Jurkat, Clone E6-1 (cell line): ENCODE measurements around the gene LCN1. TPM values are rescaled to one million over a fixed set of nuclear protein-coding genes. Genes with fewer than 3 reads are reported as not detected.

Experiments used
- DNase-seq: peaks from one replicate; pipeline ENCODE4 v3.0.0-alpha.2; 2011; ENCODE audit warnings: low read depth, low spot score
- H3K4me3 ChIP-seq: 2 replicates; pipeline ENCODE4 v1.5.1; 2011; ENCODE audit warnings: mild to moderate bottlenecking, low read length, control low read depth, moderate library complexity
- polyA plus RNA-seq: library from polyadenylated mRNA; unstranded; fragments of >200 nt; gene quantifications from one replicate; pipeline ENCODE4 v1.2.1, GENCODE V29; 2012; ENCODE audit warnings: missing spikeins; ENCODE audit not compliant: insufficient read length, insufficient read depth

LCN1 gene
- not detected for polyA plus RNA-seq

DNA sequence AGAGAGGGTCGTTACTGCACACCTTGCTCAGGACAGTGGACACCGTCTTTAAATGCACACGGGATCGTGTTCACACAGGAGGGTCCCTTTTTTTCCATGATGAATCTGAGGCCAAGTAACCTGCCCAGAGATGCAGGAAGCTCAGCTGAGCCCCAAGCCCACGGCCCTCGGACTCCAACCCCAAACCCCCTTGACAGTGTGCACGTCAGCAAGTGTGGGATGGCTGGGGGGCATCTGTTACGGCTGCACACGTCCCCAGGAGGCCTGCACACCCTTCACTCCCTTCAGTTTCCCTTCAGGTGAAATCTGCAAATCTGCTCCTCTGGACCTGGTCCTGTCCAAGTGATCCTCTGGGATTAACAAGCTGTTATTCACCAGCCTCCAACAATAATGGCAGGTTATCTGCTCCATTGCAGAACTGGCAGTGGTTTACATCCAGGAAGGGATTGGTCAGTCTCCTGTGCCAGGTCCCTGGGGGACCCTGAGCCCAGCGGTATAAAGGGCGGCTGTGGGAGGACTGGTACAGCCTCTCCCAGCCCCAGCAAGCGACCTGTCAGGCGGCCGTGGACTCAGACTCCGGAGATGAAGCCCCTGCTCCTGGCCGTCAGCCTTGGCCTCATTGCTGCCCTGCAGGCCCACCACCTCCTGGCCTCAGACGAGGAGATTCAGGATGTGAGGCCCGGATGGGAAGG lies at the start of gene LCN1:
TSS of gene LCN1 (plus strand) at position 525 of the 692 bp plus-strand sequence. CDS start at position 583, 58 bp downstream.
- no peak for DNase-seq
- H3K4me3 ChIP-seq, result no peak within 1 kb of the TSS

- no peak for DNase-seq
- H3K4me3 ChIP-seq, result no peak overlapping the region
Observed at GRCh38 chr9:135471791-135472640, 49.2 kb upstream of the LCN1 start.

- no peak for DNase-seq
- no peak overlapping the region for H3K4me3 ChIP-seq
Observed at GRCh38 chr9:135473972-135474543, 47.2 kb upstream of the LCN1 start.

- H3K4me3 ChIP-seq, result no peak overlapping the region
- DNase-seq, result no peak
Observed at GRCh38 chr9:135474915-135475314, 46.3 kb upstream of the LCN1 start.

DNA sequence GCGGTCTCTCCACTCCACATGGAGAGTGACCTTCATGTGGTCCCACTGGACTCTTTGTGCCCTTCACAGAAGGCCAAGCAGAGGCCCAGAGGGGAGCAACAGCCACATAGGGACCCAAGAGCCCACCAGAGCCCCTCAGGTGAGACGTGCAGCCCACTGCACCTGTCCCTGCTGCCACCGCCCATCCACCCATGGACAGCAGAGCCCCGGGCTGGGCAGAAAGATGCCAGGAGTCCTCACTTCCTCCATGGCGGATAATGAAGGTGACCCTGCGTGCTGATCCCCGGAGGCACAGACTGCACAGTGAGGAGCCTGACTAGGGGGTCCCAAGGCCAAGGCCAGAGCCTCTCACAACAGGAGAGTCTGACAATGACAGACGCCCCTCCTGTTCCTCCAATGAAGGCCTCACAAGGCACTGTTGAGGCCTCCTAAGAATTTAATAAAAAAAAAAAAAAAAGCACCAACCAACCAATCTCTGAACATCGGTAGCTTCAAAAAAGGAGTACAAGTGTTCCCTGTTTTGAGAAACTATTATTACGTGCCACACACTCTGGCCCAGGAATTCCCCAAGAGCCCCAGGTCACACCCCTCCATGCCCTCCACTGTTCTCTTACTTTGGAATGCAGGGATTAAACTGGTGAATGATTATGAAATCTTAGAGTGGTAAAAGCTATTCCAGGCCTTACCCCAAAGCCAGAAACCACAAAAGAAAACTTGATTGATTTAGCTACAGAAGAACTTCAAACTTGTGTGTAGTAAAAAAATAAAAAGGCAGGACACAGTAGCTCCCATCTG lies 44.5 kb upstream of the LCN1 start:
- DNase-seq, result no peak
- no peak overlapping the region for H3K4me3 ChIP-seq

GRCh38 chr9:135478191-135478590 lies 43.0 kb upstream of the LCN1 start:
- no peak overlapping the region for H3K4me3 ChIP-seq
- DNase-seq, result no peak

DNA sequence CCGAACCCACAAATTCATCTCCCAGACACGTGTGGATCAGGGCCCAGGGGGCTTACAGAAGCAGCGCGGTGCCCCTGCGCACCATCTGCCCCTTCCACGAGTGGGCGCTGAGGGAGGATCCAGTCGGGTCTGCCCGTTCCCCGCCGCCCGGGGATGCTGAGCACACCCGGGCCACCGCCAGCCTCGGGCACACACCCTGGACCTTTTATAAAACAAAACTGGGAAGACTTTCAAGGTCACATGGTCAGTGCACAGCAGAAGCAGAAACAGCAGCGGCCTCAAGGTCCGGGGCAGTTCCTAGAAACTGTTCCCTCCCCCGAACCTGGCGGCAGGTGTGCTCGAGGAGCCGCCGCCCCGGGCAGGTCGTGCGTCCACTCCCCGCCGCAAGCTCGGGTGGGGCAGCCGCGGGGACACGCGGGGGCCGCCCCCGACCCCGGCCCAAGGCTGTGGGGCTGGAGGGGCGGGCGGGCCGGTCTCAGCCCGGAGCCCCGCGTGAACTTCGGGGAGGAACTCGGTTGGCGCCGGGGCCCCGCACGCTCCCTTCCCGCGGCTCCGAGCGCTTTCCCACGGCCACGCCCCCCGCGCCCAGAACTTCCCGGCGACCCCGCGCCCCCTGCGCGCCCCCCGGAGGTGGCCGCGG lies 42.3 kb upstream of the LCN1 start:
- DNase-seq, result no peak
- H3K4me3 ChIP-seq, result no peak overlapping the region

GRCh38 chr9:135479469-135480052 lies 41.7 kb upstream of the LCN1 start, which contains the start of gene PPP1R26:
TSS of gene PPP1R26 (plus strand) at chr9:135479782. CDS start at chr9:135484511, 4,729 bp downstream.
- no peak for DNase-seq
- no peak within 1 kb of the TSS for H3K4me3 ChIP-seq

DNA sequence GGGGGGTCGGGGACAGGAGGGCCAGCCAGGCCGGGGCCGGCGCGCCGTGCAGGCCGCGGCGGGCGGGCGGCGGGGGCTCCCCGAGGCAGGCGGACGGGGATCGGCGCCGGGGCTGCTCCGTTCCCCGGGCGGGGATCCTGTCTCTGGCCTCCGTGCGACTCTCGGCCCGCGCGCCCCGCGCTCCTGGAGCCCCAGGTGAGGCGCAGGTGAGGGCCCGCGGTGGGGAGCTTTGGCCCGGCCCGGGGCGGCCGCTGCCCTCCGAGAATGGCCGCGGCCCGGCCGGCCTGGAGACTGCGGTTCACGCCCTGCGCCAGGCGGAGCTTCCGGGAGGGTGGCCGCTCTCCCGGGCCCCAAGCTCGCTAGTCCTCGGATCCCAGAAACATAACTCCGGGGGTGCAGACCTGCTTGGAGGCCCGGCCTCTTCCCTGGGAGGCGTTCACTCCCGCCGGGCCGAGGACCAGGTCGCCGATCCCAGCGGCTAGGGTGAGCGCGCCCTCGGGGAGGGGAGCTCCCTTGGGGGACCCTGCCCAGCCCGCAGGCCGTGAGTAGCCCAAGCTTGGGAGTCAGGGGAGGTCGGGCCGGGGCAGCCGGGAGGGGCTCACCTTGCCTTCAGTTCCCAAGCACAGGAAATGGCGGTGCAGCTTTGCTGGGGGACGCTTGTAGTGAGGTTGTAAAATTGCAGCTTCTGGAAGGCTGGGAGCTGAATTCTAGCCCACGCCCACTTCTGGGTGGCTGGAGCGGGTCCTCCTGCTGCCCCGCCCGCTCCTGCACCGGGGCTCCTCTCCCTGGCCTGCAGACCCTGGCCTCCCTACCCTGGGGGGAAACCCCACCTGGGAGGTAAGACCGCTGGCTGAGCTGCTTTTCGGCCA lies 40.9 kb upstream of the LCN1 start:
- no peak for DNase-seq
- no peak overlapping the region for H3K4me3 ChIP-seq

GRCh38 chr9:135480940-135481310 lies 40.3 kb upstream of the LCN1 start:
- no peak for DNase-seq
- H3K4me3 ChIP-seq, result no peak overlapping the region

GRCh38 chr9:135482015-135482754 lies 39.1 kb upstream of the LCN1 start:
- DNase-seq, result no peak
- H3K4me3 ChIP-seq, result no peak overlapping the region

DNA sequence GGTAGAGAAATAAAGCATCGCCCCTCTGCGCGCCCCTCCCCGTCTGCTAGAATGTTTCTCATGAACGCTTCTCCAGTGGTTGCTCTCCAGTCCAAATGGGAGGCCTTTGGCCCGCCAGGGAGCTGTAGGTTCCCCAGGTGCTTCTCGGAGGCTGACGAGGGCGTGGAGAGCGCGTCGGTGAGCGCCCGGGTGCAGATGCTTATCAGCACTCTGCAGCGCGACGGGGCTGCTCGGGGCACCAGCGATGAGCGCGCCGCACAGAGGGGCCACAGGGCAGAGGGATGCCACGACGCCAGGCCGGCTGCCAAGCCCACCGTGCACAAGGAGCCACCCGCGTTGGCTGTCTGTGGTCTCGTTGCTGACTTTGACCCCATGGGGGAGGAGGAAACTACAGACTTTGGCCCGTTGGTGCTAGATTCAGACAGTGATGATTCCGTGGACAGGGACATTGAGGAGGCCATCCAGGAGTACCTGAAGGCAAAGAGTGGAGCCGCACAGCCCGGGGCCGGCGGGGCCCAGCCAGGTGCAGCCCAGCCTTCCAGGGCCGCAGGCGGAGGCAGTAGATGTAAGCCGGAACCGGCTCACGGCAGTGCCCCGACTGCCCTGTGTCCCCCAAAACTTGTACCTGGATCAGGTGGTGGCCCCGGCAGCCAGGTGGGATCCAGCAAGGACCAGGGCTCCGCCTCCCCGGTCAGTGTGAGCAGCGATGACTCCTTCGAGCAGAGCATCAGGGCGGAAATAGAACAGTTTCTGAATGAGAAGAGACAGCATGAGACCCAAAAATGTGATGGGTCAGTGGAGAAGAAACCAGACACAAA lies 36.6 kb upstream of the LCN1 start:
- H3K4me3 ChIP-seq, result no peak overlapping the region
- DNase-seq, result no peak

- DNase-seq, result no peak
- H3K4me3 ChIP-seq, result no peak overlapping the region
Observed at GRCh38 chr9:135485385-135485784, 35.9 kb upstream of the LCN1 start.

- H3K4me3 ChIP-seq, result no peak overlapping the region
- no peak for DNase-seq
Observed at GRCh38 chr9:135485832-135486231, 35.4 kb upstream of the LCN1 start.

- no peak for DNase-seq
- H3K4me3 ChIP-seq, result no peak overlapping the region
Observed at GRCh38 chr9:135486267-135487065, 34.8 kb upstream of the LCN1 start.
